ENCODE data around the gene PTAR1.

PTAR1 gene

DNA sequence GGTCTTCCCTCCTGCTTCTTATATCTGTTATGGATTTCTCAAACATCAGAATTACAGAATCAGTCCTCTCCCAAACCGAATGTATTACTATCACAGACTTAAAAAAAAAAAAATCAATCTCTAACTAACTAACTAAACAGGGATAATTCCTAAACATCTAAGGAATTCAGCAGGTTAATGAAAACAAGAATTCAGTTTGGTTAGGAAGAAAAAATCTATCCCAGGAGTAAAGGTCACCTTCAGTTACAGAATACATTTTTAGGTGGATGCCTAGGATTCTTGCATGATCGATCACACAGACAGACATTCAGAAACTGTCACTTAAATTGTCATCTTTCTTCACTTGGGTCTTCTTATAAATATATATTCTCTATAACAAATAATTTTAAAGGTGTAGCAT, 11.5 kb downstream of the PTAR1 start:
- no peak for DNase-seq

DNA sequence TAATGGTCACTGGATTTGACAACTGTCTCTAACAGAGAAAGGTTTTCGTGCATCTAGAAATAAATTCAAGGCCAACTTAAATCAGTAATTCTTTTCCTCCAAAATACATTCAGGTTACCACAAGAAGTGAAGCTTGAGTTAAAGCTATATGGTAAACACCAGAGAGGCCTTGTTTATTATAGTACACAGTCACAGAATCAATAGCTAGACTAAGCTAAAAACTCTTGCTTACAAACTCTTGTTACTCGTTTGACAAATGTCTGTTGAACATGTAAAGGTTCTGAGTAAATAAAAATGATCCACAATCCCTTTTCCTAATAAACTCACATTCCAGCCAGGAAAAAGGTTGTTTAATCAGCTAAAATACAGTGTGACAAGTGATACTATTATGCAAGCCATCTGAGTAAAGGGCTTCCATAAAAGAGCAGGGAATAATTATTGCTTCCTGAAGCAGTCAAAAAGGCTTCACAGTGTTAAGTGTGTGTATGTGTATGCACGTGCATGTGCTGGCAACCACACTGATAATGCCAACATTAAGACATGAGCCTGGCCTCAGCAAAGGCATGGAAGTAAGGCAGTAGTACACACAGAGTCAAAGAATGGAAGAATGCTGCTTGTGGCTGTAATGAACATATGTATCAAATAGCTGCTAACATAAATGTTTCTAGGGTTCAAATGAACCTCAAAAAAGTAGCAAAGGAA, 12.8 kb downstream of the PTAR1 start:
- no peak for DNase-seq

DNA sequence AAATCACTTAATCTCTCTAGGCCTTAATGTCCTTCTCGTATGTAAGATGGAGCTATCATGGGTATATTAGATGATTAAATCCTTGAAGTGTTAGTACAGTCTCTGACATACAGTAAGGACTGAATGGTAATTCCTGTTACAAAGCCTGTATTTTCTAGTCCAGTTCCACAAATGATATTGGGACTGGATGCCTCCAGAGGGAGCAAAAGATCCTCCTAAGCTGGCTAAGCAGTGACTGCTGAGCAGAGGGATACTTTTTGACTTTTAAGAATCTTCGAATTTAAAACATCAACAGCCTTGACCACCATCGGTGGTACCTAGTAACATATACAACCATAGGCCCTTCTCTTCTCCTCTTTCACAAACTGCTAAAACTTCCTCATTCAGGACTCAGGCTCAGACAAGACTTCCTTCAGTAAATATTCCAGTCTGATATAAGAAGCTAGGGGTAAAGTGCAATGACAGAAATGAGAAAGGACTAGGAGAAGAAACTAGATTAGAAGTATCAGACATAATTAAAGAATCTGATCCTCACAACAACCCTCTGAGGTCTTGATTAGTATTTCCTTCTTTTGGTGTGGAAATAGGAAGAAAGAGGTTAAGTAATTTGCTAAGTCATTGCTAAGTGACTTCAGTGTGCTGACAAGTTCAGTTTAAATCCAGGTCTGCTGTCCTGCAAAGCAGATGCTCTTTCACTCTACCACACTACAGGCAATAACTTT, 13.9 kb downstream of the PTAR1 start:
- DNase-seq: no peak

DNA sequence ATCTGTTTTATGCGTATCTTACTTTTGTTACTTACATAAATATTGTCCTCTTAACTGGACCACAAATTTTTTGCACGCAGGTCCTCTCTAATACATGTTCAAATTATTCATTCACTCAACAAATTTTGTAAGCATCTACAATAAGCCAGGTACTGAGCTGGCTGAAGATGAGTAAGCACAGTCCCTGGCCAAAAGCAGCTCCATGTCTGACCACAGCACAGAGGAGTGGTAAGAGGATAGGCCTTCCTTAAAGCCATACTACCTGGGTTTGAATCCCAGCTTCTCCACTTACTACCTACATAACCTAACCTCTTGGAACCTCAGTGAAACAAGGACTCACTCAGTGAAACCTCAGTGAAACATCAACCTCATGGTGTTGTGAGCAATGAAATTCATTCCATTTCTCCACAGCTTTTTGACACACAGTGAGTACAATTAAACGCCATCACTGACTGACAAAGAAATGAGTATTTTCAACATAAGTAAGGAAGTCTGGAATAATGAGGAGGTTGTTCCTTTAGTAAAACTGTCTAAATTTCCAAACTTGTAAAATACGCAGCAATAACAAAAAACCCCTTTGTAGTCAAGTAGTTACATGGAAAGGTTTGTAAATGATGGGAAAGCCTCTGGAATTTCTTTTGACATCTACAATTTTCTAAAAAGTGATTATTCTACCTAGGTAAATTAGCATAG, 15.0 kb downstream of the PTAR1 start:
- no peak for DNase-seq

DNA sequence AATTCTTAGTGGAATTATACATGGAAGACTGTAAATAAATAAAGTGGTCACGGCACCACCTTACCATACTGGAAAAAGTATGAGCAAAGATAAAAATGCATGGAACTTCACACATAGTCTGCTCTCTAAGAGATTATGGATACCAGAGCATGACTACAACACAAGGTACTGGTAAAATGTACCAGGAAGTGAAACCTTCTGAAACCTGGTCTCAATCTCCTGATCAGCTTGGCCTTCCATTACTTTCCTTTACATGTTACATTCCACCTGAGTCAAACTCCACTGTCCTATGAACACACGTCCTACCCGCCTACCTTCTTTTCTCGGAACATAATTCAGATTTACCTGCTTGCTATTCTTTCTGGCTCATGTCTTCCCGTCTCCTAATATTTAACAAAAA, 15.9 kb downstream of the PTAR1 start:
- no peak for DNase-seq

DNA sequence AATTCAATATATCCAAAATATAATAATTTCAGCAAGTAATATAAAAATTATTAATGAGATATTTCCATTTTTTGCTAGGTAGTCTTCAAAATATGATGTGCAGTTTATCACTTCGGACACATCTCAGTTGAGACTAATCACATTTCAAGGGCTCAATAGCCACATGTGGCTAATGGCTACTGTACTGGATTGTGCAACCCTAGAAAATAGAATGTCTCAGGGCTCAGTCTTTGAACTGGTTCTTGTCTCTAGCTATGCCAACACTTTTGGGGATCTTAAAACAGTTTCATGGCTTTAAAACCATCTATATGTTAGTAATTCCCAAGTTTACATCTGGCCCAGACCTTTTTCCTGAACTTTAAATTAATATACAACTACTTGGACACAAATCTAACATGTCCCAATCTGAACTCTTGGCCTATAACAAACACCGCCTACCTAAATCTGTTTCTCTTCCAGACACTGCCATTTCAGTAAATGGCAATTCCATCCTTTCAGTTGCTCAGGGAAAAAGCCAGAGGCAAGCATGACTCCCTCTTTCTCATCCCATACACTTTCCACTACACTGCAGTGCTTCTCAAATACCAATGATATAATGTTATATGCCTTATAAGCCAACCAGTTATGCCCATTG, 18.8 kb downstream of the PTAR1 start:
- no peak for DNase-seq

DNA sequence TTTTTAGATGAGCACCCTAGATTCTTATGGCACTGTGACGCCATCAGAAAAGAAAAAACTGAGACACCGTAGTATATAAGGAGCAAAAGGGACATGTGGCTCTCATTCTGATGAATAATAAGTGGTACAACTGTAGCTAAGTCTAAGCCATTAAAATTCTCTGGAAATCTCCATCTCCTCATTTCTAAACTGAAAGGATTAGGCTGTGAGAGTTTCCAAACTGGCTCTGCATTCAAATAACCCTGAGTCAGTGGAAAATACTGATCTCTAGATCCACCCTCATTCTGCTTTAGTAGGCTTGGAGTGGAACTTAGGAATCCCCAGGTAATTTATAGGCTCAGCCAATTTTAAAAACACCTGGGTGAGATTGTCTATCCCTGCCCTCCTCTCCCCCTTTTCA, 28.5 kb downstream of the PTAR1 start:
- DNase-seq: no peak

DNA sequence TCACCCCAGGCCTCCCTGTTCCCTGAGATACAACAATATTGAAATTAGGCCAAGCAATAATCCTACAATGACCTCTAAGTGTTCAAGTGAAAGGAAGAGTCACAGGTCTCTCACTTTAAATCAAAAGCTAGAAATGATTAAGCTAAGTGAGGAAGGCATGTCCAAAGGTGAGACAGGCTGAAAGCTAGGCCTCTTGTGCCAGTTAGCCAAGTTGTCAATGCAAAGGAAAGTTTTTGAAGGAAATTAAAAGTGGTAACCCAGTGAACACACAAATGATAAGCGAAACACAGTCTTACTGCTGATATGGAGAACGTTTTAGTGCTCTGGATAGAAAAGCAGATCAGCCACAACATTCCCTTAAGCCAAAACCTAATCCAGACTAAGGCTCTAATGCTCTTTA, 39.8 kb downstream of the PTAR1 start:
- DNase-seq: no peak

DNA sequence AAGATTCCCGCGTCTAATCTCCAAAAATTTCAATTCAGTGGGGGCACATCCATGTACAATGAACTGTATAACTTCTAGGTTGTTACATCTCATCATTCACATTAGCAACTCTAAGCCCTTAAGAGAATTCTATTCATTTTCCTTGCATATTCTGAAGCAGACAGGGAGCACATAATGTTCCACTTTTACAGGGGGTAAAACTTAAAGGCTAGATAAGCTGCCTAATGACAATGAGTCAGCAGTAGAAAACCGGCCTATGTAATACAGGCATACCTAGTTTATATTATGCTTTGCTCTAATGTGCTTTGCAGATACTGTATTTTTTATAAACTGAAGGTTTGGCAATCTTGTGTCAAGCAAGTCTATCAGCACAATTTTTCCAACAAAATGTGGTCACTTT, 40.4 kb downstream of the PTAR1 start:
- DNase-seq: no peak

DNA sequence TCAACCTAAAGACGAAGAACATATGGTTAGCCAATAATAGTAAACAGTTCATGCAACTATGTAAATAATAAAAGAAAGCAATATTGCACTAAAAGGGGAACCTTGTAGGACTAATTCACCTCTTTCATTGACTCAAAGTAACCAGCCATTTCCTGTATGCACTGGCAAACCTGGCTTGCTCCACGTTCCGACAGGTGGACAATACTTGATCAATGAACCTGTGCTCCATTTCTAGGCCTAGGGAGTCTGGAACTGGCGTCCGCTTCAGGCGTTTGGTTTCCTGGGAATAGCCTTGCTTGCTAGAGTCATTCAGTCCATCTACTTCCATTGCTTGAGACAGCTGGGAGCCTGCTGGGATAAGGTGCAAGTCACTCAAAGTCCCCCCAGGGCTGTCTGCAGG, 41.6 kb downstream of the PTAR1 start:
- DNase-seq: no peak

DNA sequence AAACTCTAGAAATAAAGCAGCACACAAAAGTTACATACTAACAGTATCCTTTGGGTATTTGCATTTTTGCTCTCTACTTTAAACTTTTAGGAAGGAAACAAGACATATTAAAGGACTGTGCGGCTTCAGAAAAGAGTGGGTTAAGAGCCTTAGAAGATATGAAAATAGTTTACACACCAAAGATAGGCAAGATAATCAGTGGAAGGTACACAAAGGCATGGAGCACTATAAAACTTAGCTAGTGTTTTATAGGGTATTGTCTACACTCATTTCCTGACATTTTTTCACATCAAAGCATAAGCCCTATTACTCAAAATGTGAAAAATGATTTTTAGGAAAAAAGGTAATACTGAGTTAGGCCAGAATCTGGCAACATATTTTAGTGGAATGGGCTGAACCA, 44.0 kb downstream of the PTAR1 start:
- no peak for DNase-seq

DNA sequence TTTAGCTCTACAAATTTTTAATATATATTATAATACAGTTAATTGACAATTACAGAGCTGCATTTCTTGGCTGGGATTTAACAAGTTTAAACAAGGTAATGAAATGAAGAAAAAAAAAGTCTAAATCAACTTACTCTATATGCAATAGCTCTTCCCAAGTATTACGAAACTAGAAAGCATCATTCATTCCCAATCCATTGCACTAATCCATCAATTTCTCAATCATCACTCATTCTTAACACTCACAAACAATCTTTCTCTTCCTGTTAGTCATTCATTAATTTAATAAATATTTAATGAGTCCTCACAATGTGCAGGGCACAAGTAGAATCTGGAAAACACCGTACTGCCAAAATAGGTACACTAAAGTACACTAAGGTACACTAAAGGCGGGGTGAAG, 44.7 kb downstream of the PTAR1 start:
- DNase-seq: no peak

DNA sequence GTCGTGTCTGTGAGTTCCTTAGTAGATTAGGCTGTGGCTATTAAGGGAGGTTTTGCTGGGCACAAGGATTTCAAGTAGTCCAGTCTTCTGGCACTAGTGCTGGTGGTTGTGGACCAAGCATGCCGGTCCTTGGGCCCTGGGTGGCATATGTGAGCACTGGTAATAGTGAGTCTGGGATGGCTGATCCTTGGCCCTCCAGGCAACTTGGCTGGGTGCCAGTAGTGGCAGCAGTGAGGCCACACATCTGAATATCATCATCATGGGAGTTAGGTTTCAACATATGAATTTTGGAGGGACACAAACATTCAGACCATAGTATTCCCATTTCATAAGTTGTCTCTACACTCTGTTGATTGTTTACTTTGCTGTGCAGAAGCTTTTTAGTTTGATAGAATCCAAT, 62.3 kb downstream of the PTAR1 start:
- DNase-seq: no peak

DNA sequence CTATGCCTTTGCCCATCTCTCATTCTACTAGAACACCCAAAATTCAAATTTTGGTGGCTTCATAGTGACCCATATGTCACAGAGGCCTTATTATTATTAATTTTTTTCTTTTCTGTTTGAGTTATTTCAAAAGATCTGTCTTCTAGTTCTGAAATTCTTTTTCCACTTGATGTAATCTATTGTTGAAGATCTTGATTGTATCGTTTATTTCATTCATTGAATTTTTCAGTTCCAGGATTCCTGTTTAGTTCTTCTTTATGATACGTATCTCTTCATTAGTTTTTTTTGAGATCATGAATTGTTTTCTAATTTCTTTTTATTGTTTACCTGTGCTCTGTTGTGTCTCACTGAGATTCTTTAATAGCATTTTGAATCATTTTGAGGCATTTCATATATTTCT, 63.0 kb downstream of the PTAR1 start:
- DNase-seq: no peak

DNA sequence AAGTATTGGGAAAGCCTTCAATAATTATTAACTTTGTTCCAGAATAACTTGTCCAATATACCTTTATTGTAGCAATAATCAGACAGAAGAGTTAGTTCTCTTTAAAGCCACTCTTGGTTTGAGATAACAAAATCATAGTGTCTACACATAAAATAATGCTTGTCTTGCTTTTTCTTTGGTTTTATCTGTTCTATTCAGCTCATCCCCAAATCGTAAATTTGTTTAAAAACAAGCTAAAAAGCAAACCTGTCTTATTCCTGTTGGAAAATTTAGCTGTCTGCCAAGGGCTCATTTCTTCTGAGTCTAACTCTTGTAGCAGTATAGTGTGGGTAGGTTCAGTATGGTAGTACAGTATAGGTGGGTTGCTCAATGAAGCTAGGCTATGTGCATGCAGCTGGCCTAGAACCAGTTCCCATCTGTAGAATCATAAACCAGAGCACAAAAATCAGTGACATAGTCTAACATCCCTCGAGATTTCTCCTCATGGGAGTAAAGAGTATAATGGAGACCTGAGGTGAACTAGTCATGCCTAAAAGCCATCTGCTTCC, 69.7 kb downstream of the PTAR1 start:
- no peak for DNase-seq

DNA sequence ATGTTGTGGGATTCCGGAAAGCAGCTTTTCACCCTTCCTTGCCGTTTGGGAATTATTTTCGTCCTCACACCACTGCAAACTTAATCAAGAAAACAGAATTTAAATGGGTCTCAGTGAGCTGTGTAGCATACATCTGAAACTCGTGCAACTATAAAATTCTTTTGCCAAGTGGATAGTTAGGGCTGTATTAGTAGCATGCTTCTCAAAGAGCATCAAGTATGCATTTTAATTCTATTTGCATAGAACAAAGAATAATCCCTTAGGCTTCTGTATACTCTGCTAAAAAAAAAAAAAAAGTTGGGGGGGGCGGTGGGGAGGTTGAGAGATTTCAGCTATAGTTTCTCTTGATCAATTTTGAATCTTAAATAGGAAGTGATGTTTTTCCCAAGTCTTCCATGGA, 75.9 kb downstream of the PTAR1 start:
- no peak for DNase-seq

DNA sequence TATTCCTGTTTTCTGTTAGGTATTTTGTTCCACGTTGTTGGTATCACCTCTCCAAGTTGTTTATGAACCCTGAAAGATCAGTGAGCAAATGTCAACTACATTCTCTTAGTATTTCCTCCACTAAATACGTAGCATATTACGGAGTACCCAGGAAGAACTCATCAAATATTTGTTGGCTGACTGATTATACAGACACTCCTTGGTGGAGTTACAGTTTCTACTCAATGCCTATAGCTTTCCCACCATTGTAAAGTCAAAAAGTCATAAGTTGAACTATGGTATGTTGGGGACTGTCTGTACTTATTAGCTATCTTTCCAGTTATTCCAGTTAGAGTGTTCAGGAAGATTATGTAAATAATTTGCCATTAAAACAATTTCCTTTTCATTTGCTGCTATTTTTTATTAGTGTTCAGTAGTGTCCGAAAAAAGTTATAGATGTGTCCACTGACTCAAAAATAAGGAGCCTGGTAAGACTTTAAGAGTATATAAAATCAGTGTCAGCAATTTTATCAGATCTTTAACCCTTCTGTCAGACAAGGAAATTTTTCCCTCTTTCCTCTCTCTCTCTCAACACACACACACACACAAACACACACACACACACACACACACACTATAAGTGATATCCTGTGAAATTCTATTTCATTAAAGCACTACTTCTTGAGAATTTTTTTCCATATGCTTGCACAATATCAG, 80.8 kb downstream of the PTAR1 start:
- DNase-seq: no peak

DNA sequence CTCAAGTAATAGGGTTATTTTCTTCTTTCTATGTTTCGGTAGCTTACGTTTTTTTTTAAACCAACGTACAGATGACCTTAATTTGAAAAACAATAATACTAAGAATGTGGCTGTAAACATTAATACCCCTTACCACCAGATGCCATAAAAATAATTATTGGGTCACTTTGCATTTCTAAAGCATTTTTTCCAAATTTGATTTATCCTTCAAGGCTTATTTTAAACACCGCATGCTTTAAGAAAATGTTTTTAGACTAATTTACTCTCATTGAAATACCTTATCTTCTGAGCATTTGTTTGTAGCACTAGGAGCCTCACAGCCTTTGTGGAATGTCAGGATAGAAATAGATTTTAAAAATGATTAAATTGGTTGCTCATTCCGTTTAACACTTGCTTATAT, 81.9 kb downstream of the PTAR1 start:
- no peak for DNase-seq

DNA sequence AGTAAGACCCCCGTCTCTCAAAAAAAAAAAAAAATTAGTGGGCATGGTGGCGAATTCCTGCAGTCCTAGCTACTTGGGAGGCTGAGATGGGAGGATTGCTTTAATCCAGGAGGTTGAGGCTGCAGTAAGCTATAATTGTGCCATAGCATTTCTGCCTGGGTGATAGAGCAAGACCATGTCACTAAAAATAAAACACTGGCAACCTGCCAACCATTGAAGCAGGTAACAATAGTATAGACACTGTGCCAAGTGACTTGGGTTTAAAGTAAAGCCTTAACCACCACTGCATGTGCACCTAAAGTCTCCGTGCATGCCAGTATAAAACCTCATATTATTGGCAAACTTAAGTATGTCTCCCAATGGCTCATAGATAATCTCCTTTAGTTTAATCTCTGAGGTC, 84.2 kb downstream of the PTAR1 start:
- DNase-seq: no peak

DNA sequence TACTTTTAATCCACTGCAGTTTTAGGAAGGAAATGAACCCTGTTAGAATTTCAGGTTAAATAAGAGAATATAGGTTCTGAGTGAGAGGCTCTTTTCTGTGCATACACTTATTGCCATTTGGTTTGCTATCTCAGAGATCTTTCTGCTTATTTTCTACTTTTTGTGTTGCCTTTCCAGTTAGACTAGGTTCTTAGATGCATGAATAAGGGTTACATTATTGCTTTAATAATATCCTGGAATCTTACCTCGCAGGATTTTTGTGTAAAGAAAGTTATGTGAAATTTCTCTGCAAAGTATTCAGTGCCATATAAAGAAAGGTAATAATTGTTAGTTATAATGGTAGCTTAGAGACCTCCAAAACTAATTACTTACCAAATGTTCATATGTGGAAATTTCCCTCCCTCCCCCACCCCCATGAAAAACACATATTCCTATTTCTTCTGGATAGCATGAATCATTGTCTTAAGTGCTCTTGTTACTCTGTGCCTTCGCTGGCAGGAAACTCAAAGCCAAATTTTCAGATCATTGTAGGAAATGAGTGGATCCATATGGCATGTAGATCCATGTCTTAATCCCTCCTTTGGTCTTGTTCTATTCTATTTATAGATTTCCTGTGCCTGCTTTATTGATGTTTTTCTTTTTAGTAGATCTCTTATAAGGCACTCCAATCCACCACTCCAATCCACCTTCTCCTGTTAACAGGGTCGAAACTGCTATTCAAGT, 84.9 kb downstream of the PTAR1 start:
- DNase-seq: no peak

DNA sequence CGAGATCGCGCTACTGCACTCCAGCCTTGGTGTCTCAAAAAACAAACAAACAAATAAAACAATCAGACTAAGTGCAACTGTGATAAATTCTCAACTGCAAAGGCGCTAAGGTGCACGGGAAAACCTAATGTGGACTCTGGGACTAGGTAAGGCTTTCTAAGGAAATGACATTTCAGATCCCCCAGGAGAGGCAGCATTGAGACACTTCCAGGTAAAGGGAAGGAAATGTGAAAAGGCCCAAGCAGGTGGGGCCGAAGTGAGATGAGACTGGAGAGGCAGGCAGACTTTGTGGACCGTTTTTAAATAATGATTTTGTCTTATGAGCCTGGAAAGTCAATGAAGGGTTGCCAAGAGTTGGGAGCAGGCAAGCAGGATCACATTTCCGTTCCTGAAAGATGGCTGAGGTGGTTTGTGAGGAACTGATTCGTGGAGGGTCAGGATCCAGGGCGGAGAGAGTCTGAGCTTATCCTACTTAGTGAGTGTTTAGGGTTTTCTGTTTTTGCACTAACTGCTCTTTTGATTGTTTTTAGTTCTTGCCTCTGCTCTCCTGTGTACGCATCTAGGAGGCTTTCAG, 85.6 kb downstream of the PTAR1 start:
- DNase-seq: no peak

DNA sequence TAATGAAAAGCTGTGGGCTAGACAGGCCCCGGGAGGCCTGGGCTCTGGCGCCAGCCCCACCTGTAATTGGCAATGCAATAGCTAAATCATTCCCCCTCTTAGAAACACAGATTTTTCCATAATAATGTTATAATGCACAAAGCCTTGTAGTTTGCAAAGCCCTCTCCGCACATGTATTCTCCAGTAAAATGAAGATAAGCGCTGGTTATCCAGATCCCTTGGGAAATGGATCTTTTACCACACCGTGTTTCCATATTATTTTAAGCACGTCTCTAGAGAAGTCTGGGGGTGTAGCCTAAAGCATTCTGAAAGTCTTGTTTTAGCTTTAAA, 86.5 kb downstream of the PTAR1 start:
- DNase-seq: no peak
